Measurements from ENCODE around the gene KCNA5. TPM values are rescaled to one million over a fixed set of nuclear protein-coding genes. Genes with fewer than 3 reads are reported as not detected.

The KCNA5 gene
- not detected in 2 replicates for total RNA-seq

DNA sequence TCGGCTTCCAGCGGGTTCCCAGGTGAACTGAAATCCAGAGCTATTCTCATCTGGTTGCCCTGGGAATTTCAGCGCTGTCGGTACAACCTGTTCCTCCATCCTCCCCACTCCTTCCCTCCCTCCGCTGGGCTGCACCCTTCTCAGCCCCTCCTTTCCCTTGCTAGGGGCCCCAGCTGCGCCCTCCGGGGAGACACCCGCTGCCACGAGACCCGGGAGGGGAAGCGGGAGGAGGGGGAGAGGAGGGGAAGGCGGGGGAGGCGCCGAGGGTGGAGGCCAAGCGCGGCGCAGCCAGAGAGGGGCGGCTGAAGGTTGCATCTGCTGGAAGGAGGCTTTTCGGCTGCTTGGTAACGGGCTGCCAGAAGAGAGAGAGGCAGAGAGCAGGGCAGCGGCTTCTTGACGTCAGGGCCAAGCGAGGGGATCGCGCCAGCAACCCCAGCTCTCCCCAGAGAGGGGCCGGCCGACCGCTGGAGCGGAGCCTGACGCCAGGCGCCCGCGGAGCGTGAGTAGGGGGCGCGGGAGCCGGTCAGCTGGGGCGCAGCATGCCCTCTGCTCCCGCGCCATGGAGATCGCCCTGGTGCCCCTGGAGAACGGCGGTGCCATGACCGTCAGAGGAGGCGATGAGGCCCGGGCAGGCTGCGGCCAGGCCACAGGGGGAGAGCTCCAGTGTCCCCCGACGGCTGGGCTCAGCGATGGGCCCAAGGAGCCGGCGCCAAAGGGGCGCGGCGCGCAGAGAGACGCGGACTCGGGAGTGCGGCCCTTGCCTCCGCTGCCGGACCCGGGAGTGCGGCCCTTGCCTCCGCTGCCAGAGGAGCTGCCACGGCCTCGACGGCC lies at the start of gene KCNA5:
Gene KCNA5 (plus strand): TSS at position 291 of the 831 bp plus-strand sequence. CDS start 269 bp downstream, at position 560.
- no peak for DNase-seq

- DNase-seq, result no peak
These were observed 49.1 kb upstream of the KCNA5 start for GRCh38 chr12:4994622-4995021.

- DNase-seq, result no peak
These were observed 47.0 kb upstream of the KCNA5 start for GRCh38 chr12:4996714-4997113.

DNA sequence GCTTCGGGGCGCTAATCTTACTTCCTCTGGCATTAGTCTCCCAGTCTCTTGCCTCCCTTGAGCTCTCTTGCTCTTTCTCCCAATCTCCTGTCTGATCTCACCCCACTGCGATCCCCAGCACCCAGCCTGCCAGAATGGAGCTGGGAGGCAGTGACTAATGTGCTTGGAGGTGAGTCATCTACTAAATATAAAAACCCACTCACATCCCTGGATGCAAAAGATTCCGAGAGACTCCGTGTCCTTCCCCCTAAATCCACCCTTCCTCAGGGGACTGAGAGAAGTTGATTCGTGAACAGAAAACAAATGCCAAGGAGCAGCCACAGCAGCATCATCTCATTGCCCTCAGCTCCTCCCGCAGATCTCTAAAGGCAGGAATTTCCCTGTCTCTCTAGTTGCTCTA lies 45.7 kb upstream of the KCNA5 start:
- peak; percentile 29 for DNase-seq

DNA sequence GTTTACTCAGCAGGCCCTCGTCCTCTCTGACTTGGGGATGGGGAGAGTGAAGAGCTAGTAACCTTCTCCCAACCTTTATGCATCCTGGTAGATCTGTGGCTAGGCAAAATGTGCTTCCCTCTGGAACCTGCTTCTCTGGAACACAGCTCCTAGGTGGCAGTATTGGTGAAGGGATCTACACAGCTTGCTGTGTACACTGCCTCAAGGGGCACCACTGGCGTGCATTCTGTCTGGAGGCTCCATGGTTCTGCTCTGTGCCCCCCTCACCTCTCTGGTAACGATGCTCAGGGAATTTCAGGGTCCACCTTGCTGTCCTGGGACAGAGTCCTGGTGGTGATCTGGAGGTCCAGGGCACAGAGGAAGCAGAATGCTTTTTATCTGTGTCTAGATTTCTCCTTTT lies 43.5 kb upstream of the KCNA5 start:
- no peak for DNase-seq

GRCh38 chr12:5000658-5001385 lies 42.9 kb upstream of the KCNA5 start:
- DNase-seq, result no peak

DNA sequence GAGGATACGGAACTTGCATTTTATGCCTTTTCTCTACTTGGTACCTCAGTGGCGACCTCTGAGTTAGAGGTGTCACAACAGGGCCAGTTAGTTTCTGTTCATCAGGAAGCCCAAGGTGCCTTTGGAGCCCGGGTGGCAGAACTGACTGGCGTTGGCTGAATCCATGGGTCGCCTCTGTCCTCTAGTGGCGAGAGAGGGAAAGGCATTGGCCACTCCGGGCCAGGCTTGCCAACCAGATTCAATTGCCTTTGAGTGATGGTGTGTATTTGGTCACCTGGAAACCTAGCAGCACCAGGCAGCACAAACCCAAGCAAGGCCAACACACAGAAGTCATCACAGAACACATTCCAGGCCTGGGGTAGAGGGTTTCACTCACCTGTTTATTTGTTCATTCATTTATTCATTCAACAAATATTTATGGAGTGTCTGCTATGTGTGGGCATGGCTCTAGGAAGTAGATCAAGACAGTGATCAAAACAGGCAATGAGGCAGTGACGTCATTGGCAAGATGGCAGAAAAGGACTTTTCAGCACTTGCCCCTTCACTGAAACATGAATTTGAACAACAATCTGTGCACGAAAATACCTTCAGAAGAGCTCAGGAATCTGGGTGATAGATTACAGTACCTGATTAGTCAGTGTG lies 40.5 kb upstream of the KCNA5 start:
- peak; percentile 73 for DNase-seq

DNA sequence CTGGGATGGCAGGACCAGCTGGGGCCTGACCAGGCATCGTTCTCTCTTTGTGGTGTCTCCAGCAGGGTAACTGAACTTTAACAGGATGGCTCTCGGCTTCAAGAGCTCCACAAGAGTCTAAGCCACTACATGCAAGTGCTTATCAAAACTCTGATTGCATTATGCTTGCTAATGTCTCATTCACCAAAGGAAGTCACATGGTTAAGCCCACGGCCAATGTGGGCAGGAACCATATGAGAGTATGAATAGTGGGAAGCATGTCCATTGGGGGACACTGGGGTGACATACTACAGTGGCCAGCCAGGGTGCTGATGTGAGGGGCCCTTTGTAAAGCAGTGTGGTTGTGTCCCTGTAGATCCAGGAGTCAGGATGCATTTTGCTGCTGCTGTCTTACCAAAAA lies 35.0 kb upstream of the KCNA5 start:
- DNase-seq, result no peak

DNA sequence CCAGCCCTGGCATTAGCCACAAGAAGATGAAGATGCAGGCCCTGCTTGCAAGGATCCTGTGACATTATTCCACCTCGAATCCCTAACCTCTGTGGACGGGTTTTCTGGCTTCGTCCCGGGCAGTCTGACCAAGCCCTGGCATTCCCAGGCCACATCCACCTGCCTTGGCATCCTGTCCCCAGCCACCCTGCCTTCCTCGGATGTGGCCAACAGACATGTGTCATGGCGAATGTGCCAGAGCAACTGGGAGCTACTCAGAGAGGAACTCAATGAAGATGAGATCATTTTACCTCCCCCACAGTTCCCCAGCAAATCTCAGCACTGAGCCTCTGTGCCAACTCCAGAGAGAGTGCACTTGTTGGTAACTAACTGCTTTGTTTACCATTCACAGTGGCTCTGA lies 33.5 kb upstream of the KCNA5 start:
- DNase-seq, result no peak

DNA sequence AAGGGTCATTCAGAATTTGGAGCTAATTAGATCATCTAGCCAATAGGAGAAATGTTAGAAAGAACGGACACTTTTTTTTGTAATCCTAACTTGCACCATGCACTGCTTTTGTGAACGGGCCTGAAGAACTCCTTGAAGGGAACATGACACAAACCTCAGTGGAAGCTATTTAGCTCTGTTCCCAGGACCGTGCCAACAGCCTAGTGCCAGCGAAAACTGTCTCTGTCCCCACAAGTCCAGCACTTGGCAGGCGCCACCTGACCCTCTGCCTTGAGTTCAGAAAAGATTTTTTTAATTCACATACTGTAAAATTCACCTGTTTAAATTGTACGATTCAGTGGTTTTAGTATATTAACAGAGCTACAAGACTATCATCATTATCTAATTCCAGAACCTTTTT lies 31.3 kb upstream of the KCNA5 start:
- DNase-seq, result no peak

GRCh38 chr12:5013266-5013730 lies 30.4 kb upstream of the KCNA5 start:
- DNase-seq, result no peak

DNA sequence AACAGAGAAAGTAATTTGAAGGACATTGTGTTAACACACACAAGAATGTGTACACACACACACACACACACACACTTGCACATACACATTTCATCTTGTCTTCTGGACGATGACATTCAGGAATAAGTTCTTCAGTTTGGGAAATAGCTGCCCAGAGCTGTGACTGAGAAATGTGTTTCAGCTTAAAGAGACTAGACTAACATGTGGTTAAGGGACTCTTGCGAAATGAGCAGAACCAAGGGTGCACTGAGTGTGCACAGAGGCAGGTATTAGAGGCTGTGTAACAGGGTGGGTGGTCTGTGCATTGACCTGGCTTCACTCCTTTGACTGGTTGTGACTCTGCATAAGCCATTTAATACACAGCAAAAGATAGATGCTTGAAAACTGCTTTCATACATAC lies 29.4 kb upstream of the KCNA5 start:
- DNase-seq, result no peak

DNA sequence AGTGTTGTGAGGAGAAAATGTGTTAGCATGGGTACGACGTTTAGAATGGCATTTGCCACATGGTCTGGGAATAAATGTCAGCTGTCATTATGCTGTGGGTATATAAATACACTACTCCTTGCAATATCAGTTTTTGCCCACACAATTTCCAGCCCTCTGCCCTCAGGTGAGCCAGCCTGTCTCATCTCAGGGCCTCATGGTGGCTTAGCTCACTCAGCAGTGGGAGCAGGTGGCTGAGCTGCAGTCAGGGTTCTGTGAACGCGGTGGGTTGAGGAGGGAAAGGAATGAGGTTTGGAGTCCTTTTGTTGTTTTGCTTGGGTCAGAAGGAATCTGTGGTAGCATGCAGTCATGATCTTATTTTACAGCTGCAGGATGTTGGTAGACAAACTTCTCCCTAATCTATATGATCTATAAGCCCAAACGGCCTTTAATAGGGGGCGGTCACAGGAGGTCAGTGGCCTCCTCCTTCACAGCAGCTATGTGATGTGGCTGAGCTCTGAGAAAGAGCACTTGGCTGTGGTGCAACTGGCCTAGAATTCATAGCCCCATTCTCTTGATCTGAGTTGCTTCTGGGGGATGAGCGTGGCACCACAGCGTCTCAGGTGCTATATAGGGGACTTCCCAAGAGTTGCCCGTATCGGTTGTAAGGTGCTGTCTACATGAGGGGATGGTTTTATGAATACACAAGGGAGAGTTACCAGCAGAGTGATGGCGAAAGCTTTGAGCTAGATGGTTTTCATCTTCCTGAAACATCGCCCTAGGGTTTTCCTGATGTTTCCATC lies 27.8 kb upstream of the KCNA5 start:
- DNase-seq, result no peak

- DNase-seq, result no peak
These were observed 27.2 kb upstream of the KCNA5 start for GRCh38 chr12:5016526-5016925.

GRCh38 chr12:5017638-5018348 lies 25.9 kb upstream of the KCNA5 start:
- no peak for DNase-seq

- DNase-seq, result no peak
These were observed 25.0 kb upstream of the KCNA5 start for GRCh38 chr12:5018677-5019076.

DNA sequence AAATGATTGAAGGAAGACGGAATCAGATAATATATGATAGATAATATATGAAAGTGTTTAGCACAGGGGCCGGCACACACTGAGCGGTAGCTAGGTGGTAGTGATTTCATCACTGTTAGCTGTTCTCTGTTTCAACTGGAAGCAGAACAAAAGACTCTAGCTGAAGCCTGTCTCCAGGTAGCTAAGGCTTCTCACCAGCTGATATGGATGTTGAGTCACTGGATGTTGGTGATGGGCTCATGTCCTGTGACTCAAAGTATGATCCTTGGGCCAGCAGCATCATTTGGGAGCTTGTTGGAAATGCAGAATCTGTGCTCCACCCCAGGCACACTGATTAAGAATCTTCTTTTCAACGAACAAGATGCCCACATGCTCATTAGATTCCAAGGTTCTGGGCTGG lies 21.7 kb upstream of the KCNA5 start:
- DNase-seq, result no peak

GRCh38 chr12:5022465-5023061 lies 21.1 kb upstream of the KCNA5 start:
- peak; percentile 66 for DNase-seq

- no peak for DNase-seq
These were observed 19.8 kb upstream of the KCNA5 start for GRCh38 chr12:5023842-5024241.

DNA sequence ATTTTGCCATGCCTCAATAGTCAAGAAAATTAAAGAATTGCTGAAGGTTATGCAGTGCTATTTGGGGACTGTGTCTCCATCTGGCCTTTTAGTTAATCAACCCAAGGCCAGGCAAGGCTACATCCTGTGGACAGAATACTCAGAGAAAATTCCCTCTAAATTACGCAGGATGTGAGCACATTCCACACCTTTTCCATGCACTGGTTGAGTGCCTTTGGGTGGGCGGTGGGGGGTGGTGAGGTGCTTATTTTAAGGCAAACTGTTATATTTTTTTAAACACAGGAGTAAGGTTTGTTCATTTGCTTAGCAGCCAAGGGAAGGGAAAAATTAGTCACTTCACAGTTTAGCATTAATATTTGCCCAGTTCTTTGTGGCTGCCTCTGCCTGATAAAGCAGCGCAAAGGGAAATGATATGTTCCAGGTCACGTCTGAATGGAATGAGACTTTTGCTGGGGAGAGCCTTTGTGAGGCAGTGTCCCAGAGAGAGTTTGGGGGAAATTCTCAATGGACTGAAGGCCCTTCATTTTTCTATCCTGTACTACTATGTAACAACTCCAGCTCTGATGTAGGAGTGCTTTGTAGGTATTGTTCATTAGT lies 17.2 kb upstream of the KCNA5 start:
- DNase-seq, result no peak
